Astrocyte (in vitro differentiated cells and primary cell): ENCODE results near the gene SLCO6A1.

Source experiments
- CTCF ChIP-seq: IDR thresholded peaks from 2 replicates; pipeline ENCODE4 v1.5.1; 2011; ENCODE audit warnings: low read depth, mild to moderate bottlenecking, inconsistent platforms, low read length, moderate library complexity; ENCODE audit not compliant: insufficient read depth
- EZH2 ChIP-seq: IDR thresholded peaks from 2 replicates; pipeline ENCODE4 v1.6.1; 2012; ENCODE audit warnings: mild to moderate bottlenecking, low read length, inconsistent platforms; ENCODE audit not compliant: insufficient read depth

GRCh38 chr5:102324714-102325113 lies 174.1 kb downstream of the SLCO6A1 start:
- TF ChIP-seq CTCF (no peak), EZH2 (no peak)
